Hepatic stellate cell (primary cell): Measurements from ENCODE around the gene TMEM178B.
"Not testable (repeated sequence)": the region's sequence is repeated elsewhere in the genome, so short reads cannot be mapped to it uniquely, and the experiment has no call there.

ENCODE experiments used
- DNase-seq: peaks from one replicate; pipeline ENCODE4 v3.0.0; 2011; ENCODE audit warnings: low spot score

TMEM178B gene

GRCh38 chr7:141389140-141389796 is 315.4 kb downstream of the TMEM178B start:
- no peak for DNase-seq

GRCh38 chr7:141390339-141390738 is 316.5 kb downstream of the TMEM178B start:
- no peak for DNase-seq

- no peak for DNase-seq
These were observed 319.2 kb downstream of the TMEM178B start for GRCh38 chr7:141393056-141393455.

- DNase-seq = no peak
These were observed 323.6 kb downstream of the TMEM178B start for GRCh38 chr7:141397236-141398163.

- no peak for DNase-seq
These were observed 326.5 kb downstream of the TMEM178B start for GRCh38 chr7:141400356-141400755.

GRCh38 chr7:141402277-141402996 is 328.6 kb downstream of the TMEM178B start:
- no peak for DNase-seq

- not testable (repeated sequence) for DNase-seq
These were observed 330.0 kb downstream of the TMEM178B start for GRCh38 chr7:141403846-141404245.

- no peak for DNase-seq
These were observed 332.5 kb downstream of the TMEM178B start for GRCh38 chr7:141406347-141406746.

- DNase-seq = no peak
These were observed 334.0 kb downstream of the TMEM178B start for GRCh38 chr7:141407893-141408292.

GRCh38 chr7:141408440-141408839 is 334.6 kb downstream of the TMEM178B start:
- DNase-seq = no peak

GRCh38 chr7:141409219-141409618 is 335.4 kb downstream of the TMEM178B start:
- no peak for DNase-seq

- no peak for DNase-seq
These were observed 336.0 kb downstream of the TMEM178B start for GRCh38 chr7:141409801-141410329.

GRCh38 chr7:141410353-141411000 is 336.6 kb downstream of the TMEM178B start:
- DNase-seq = no peak

- no peak for DNase-seq
These were observed 337.3 kb downstream of the TMEM178B start for GRCh38 chr7:141411133-141411532.

GRCh38 chr7:141415999-141416398 is 342.1 kb downstream of the TMEM178B start:
- no peak for DNase-seq

GRCh38 chr7:141416650-141417270 is 342.9 kb downstream of the TMEM178B start:
- DNase-seq = no peak

- no peak for DNase-seq
These were observed 343.6 kb downstream of the TMEM178B start for GRCh38 chr7:141417506-141417905.

- no peak for DNase-seq
These were observed 344.2 kb downstream of the TMEM178B start for GRCh38 chr7:141418066-141418465.

GRCh38 chr7:141421306-141421705 is 347.4 kb downstream of the TMEM178B start:
- DNase-seq = no peak

- no peak for DNase-seq
These were observed 353.3 kb downstream of the TMEM178B start for GRCh38 chr7:141427134-141427533.

- no peak for DNase-seq
These were observed 356.7 kb downstream of the TMEM178B start for GRCh38 chr7:141430455-141431139.
